ENCODE measurements around the gene ABI2. TPM values are rescaled to one million over a fixed set of nuclear protein-coding genes. Genes with fewer than 3 reads are reported as not detected.
A peak's percentile ranks its signal among the peaks of the same experiment; 100 is the strongest.

The ABI2 gene
- total and polyA plus RNA-seq, 2 experiments from 2014 or later, result 28.0 to 88.3 TPM

DNA sequence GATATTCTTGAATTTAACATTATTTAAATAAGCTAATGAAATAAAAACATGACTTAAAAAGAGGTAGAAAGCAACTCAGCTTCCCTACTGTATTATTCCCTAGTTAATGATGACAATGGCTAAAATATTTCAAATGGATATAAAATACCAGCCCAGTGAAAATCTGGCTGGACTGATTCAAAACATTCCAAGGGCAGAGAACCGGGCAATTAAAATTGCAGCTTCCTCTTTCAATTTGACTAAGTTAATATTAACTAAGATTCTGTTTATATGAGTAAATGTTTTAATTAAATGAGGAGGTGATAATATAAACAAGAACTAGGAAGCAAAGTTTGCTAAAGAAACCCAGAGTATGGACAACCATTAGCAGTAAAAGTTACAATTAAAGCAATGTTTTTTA lies 141.4 kb downstream of the ABI2 start:
- Histone ChIP-seq H3K79me2 (ENCODE audit: insufficient read depth) (peaks cover 100% of the 10 kb centered on the region), H3K9me3 (ENCODE audit: low read depth) (no peaks in the 10 kb centered on the region), H3K27me3 (replicated peaks; ENCODE audit: insufficient read depth) (no peaks in the 10 kb centered on the region), H3K4me1 (ENCODE audit: insufficient read depth) (peaks cover 20% of the 10 kb centered on the region), H3K9me2 (ENCODE audit: insufficient read depth) (no peaks in the 10 kb centered on the region), H4K20me1 (ENCODE audit: insufficient read depth) (no peaks in the 10 kb centered on the region; the same call in 1 of the 2 replicates), H3K4me3 (no peak overlapping the region), H3K27ac (peak overlapping the region; percentile 21), H2AFZ (no peak overlapping the region), H3K36me3 (ENCODE audit: low read depth) (peaks cover 94% of the 10 kb centered on the region), H3K9ac (peak overlapping the region; percentile 2; the same call in 1 of the 2 replicates), H3K4me2 (ENCODE audit: unreplicated experiment) (no peak overlapping the region), H3F3A (ENCODE audit: insufficient read depth) (peaks cover 80% of the 10 kb centered on the region)
- no peak for TF ChIP-seq EZH2 (IDR thresholded peaks at IDR 0.05; ENCODE audit: insufficient read depth, poor library complexity, severe bottlenecking)
- 11 to 23% methylated on average over 1 of the region's 1 CpG for WGBS, 2 experiments (ENCODE audit: low coverage in 1 of 2, low lambda C conversion rate in 2 of 2, missing lambda C conversion rate in 2 of 2)
- in situ Hi-C loops (cut with MboI), result no loop called here
- no peak for DNase-seq

DNA sequence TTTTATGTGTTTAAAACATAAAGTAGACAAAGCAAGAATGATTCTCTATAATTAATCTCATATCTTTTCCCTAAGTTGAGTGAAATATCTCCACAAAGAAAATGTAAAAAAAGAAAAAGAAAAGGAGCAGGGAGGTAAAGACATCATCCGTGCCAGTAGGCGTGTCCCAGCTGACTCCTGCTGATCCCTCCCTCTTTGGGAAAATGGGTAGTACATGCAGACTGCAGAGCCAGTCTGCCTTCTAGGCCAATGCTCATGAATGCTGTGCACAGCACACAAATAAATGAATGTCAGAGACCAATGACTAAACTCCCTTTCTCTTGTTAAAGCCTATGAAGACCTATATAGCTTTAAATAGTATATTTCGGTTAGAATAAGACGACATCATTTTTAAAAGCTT lies 142.2 kb downstream of the ABI2 start:
- Histone ChIP-seq H3K4me2 (ENCODE audit: unreplicated experiment) (no peak overlapping the region), H3K27ac (peak overlapping the region; percentile 21; the same call in 1 of the 2 replicates), H3K9me2 (ENCODE audit: insufficient read depth) (no peaks in the 10 kb centered on the region), H3K36me3 (ENCODE audit: low read depth) (peaks cover 91% of the 10 kb centered on the region), H3F3A (ENCODE audit: insufficient read depth) (peaks cover 79% of the 10 kb centered on the region), H3K4me1 (ENCODE audit: insufficient read depth) (peaks cover 17% of the 10 kb centered on the region), H3K9ac (peak overlapping the region; percentile 2; the same call in 1 of the 2 replicates), H4K20me1 (ENCODE audit: insufficient read depth) (no peaks in the 10 kb centered on the region; the same call in 1 of the 2 replicates), H3K4me3 (no peak overlapping the region), H3K9me3 (ENCODE audit: low read depth) (no peaks in the 10 kb centered on the region), H2AFZ (no peak overlapping the region), H3K27me3 (replicated peaks; ENCODE audit: insufficient read depth) (no peaks in the 10 kb centered on the region), H3K79me2 (ENCODE audit: insufficient read depth) (peaks cover 100% of the 10 kb centered on the region)
- 87 to 92% methylated on average over 4 of the region's 4 CpGs for WGBS, 2 experiments (ENCODE audit: low coverage in 1 of 2, low lambda C conversion rate in 2 of 2, missing lambda C conversion rate in 2 of 2)
- DNase-seq, result peak; percentile 52
- TF ChIP-seq EZH2 (IDR thresholded peaks at IDR 0.05; ENCODE audit: insufficient read depth, poor library complexity, severe bottlenecking) (no peak), EZH2phosphoT487 (IDR thresholded peaks at IDR 0.05; ENCODE audit: insufficient read depth, low read depth) (no peak)
- in situ Hi-C loops (cut with MboI), result no loop called here

DNA sequence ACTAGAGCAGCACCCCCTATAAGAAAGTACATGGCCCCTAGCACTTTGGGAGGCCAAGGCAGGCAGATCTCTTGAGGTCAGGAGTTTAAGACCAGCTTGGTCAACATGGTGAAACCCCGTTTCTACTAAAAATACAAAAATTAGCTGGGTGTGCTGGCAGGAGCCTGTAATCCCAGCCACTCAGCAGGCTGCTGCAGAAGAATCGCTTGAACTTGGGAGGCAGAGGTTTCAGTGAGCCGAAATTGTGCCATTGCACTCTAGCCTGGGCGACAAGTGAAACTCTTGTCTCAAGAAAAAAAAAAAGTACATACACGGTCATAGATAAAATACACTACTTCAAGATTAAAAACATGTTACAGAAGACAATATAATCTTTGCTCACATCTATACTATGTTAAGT lies 143.1 kb downstream of the ABI2 start:
- H3K27me3 ChIP-seq (replicated peaks; ENCODE audit: insufficient read depth), result no peaks in the 10 kb centered on the region
- in situ Hi-C loops (cut with MboI), result no loop called here
- H3F3A ChIP-seq (ENCODE audit: insufficient read depth), result peaks cover 78% of the 10 kb centered on the region
- WGBS, 2 experiments (ENCODE audit: low coverage in 1 of 2, low lambda C conversion rate in 2 of 2, missing lambda C conversion rate in 2 of 2), result 85 to 90% methylated on average over 5 of the region's 5 CpGs
- no peaks in the 10 kb centered on the region for H3K9me3 ChIP-seq (ENCODE audit: low read depth)
- H4K20me1 ChIP-seq (ENCODE audit: insufficient read depth), result no peaks in the 10 kb centered on the region; the same call in 1 of the 2 replicates
- H3K4me3 ChIP-seq, result no peak overlapping the region
- H3K4me1 ChIP-seq (ENCODE audit: insufficient read depth), result peaks cover 17% of the 10 kb centered on the region
- no peaks in the 10 kb centered on the region for H3K9me2 ChIP-seq (ENCODE audit: insufficient read depth)
- H3K27ac ChIP-seq, result no peak overlapping the region
- no peak for TF ChIP-seq EZH2 (IDR thresholded peaks at IDR 0.05; ENCODE audit: insufficient read depth, poor library complexity, severe bottlenecking)
- no peak for TF ChIP-seq EZH2phosphoT487 (IDR thresholded peaks at IDR 0.05; ENCODE audit: insufficient read depth, low read depth)
- H3K4me2 ChIP-seq (ENCODE audit: unreplicated experiment), result no peak overlapping the region
- peaks cover 100% of the 10 kb centered on the region for H3K79me2 ChIP-seq (ENCODE audit: insufficient read depth)
- DNase-seq, result no peak
- no peak overlapping the region for H3K9ac ChIP-seq
- peaks cover 90% of the 10 kb centered on the region for H3K36me3 ChIP-seq (ENCODE audit: low read depth)
- H2AFZ ChIP-seq, result no peak overlapping the region

DNA sequence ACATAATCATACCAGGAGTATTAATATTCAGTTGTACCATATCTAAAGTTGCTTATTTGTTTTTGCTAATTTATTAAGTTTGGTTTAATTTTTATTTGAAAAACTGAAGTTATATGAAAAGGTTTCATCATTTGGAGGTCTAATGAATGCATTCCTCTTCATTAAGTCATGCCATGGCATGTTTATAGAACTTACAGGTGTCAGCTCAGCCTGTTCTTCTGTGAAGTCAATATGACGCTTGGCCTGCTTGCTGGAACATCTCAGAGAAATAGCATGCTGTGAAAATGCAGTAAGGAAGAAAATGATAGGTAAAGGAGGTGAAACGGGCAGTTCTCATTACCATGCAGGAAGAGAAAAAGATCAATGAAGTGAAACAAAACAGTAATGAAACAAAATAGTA lies 148.7 kb downstream of the ABI2 start:
- no peaks in the 10 kb centered on the region for H3K9me2 ChIP-seq (ENCODE audit: insufficient read depth)
- no peak overlapping the region for H3K27ac ChIP-seq
- no peak overlapping the region for H2AFZ ChIP-seq
- no peaks in the 10 kb centered on the region; the same call in 1 of the 2 replicates for H4K20me1 ChIP-seq (ENCODE audit: insufficient read depth)
- no peak for DNase-seq
- no peaks in the 10 kb centered on the region for H3K27me3 ChIP-seq (replicated peaks; ENCODE audit: insufficient read depth)
- H3K9me3 ChIP-seq (ENCODE audit: low read depth), result no peaks in the 10 kb centered on the region
- in situ Hi-C loops (cut with MboI), result loop anchor here (25.0 kb wide), 1 partner anchor 335 kb away; no protein-coding TSS in a partner anchor
- H3K36me3 ChIP-seq (ENCODE audit: low read depth), result peaks cover 86% of the 10 kb centered on the region
- H3K9ac ChIP-seq, result no peak overlapping the region
- H3K79me2 ChIP-seq (ENCODE audit: insufficient read depth), result peaks cover 100% of the 10 kb centered on the region
- H3F3A ChIP-seq (ENCODE audit: insufficient read depth), result peaks cover 82% of the 10 kb centered on the region
- TF ChIP-seq EZH2phosphoT487 (IDR thresholded peaks at IDR 0.05; ENCODE audit: insufficient read depth, low read depth) (no peak), EZH2 (IDR thresholded peaks at IDR 0.05; ENCODE audit: insufficient read depth, poor library complexity, severe bottlenecking) (no peak)
- H3K4me3 ChIP-seq, result no peak overlapping the region
- H3K4me1 ChIP-seq (ENCODE audit: insufficient read depth), result no peaks in the 10 kb centered on the region
- H3K4me2 ChIP-seq (ENCODE audit: unreplicated experiment), result no peak overlapping the region
- 70 to 81% methylated on average over 2 of the region's 2 CpGs for WGBS, 2 experiments (ENCODE audit: low coverage in 1 of 2, low lambda C conversion rate in 2 of 2, missing lambda C conversion rate in 2 of 2)

Data from GM23248 (cell line).